Keratinocyte (primary cell): Measurements from ENCODE around the gene SRPK2. TPM values are rescaled to one million over a fixed set of nuclear protein-coding genes. Genes with fewer than 3 reads are reported as not detected.

ENCODE experiments used
- DNase-seq: peaks from one replicate; pipeline ENCODE4 v3.0.0-alpha.2; 2011; ENCODE audit warnings: low read depth, missing footprints, low spot score
- FAIRE-seq: peaks from 2 replicates; lab custom pipeline; 2011; peaks lifted over from hg19 to GRCh38; lab: Jason Lieb, UNC
- H2AFZ ChIP-seq: 2 replicates; pipeline ENCODE4 v1.6.0; 2012; ENCODE audit warnings: low read length, control low read depth, inconsistent platforms; ENCODE audit not compliant: control insufficient read depth
- H3K27ac ChIP-seq: 2 replicates; pipeline ENCODE4 v1.5.1; 2011; ENCODE audit warnings: low read length; ENCODE audit not compliant: control insufficient read depth, insufficient read depth
- H3K27me3 ChIP-seq: 3 replicates; pipeline ENCODE4 v1.6.0; 2011; ENCODE audit warnings: low read length; ENCODE audit not compliant: control insufficient read depth, insufficient read depth; ENCODE audit errors: extremely low read depth
- H3K36me3 ChIP-seq, 2 experiments: 2 replicates in 1 of 2; 3 replicates in 1 of 2; pipeline ENCODE4 v1.5.1; 2011; ENCODE audit warnings: low read length in 2 of 2, mild to moderate bottlenecking in 1 of 2; ENCODE audit not compliant: control insufficient read depth in 2 of 2, insufficient read depth in 2 of 2; ENCODE audit errors: extremely low read depth in 1 of 2
- H3K4me1 ChIP-seq: 3 replicates; pipeline ENCODE4 v1.5.1; 2011; ENCODE audit warnings: low read length; ENCODE audit not compliant: control insufficient read depth, insufficient read depth; ENCODE audit errors: extremely low read depth
- H3K4me2 ChIP-seq: 3 replicates; pipeline ENCODE4 v1.6.0; 2011; ENCODE audit warnings: low read depth, low read length; ENCODE audit not compliant: control insufficient read depth, insufficient read depth; ENCODE audit errors: extremely low read depth
- H3K4me3 ChIP-seq, 3 experiments: fragments of 200-600 bp in 1 of 3; sonication (generic) in 1 of 3; 2 replicates in 2 of 3; 3 replicates in 1 of 3; pipeline ENCODE4 v1.5.1; 2011 to 2016; ENCODE audit warnings: low read length in 3 of 3, mild to moderate bottlenecking in 3 of 3, control low read depth in 2 of 3, inconsistent platforms in 1 of 3, low read depth in 1 of 3, mixed read lengths in 1 of 3, mixed run types in 1 of 3, moderate library complexity in 1 of 3; ENCODE audit not compliant: control insufficient read depth in 2 of 3, insufficient read depth in 2 of 3; ENCODE audit errors: extremely low read depth in 1 of 3
- H3K79me2 ChIP-seq: 2 replicates; pipeline ENCODE4 v1.6.0; 2012; ENCODE audit warnings: low read length; ENCODE audit not compliant: control insufficient read depth, insufficient read depth
- H3K9ac ChIP-seq: 3 replicates; pipeline ENCODE4 v1.6.0; 2011; ENCODE audit warnings: low read length; ENCODE audit not compliant: control insufficient read depth, insufficient read depth; ENCODE audit errors: extremely low read depth
- H3K9me1 ChIP-seq: 3 replicates; pipeline ENCODE4 v1.6.0; 2011; ENCODE audit warnings: low read length; ENCODE audit not compliant: control insufficient read depth, insufficient read depth; ENCODE audit errors: extremely low read depth
- H3K9me3 ChIP-seq: 2 replicates; pipeline ENCODE4 v1.5.1; 2012; ENCODE audit warnings: low read depth, low read length; ENCODE audit not compliant: control insufficient read depth
- H4K20me1 ChIP-seq: 3 replicates; pipeline ENCODE4 v1.6.0; 2011; ENCODE audit warnings: low read length; ENCODE audit not compliant: control insufficient read depth, insufficient read depth; ENCODE audit errors: extremely low read depth
- CTCF ChIP-seq, 3 experiments: IDR thresholded peaks in 1 of 3; conservative IDR thresholded peaks in 1 of 3; optimal IDR thresholded peaks in 1 of 3; 2 replicates in 2 of 3; 3 replicates in 1 of 3; pipeline versions ENCODE3 to v1.5.1; 2011; ENCODE audit warnings: low read length in 3 of 3, mild to moderate bottlenecking in 3 of 3, moderate library complexity in 2 of 3, control low read depth in 1 of 3, inconsistent platforms in 1 of 3; ENCODE audit not compliant: insufficient read depth in 2 of 3; ENCODE audit errors: extremely low read depth in 1 of 3
- EZH2 ChIP-seq: IDR thresholded peaks from one replicate; pipeline ENCODE4 v1.6.1; 2012; ENCODE audit warnings: inconsistent platforms, mild to moderate bottlenecking, low read length, moderate library complexity
- dilution Hi-C: fragments of 300-500 bp; cut with MboI; formaldehyde crosslinking; loops from one replicate; pipeline ENCODE4 v1.7.0; 2020; ENCODE audit warnings: low sequenced_read_pairs; ENCODE audit not compliant: extremely low pct_ligation_motif_present
- polyA plus RNA-seq, 5 experiments: library from polyadenylated mRNA; depleted of rRNA in 3 of 5; stranded (reverse) in 3 of 5; stranded (forward) in 1 of 5; unstranded in 1 of 5; fragments of >200 nt; gene quantifications; 1 replicate in 1 of 5; 2 replicates in 3 of 5; 3 replicates in 1 of 5; pipeline versions ENCODE4 v1.2.1 to v1.2.3, GENCODE V29; 2011 to 2012; ENCODE audit warnings: missing spikeins in 2 of 5, low read depth in 1 of 5, low replicate concordance in 1 of 5

The SRPK2 gene
- polyA plus RNA-seq, 1 donor (not counting 4 experiments of a cell fraction or from before 2014, with no cell fraction given) = 40.2 TPM

GRCh38 chr7:105177026-105177425 is 211.7 kb downstream of the SRPK2 start:
- H3K4me2 ChIP-seq = no peak overlapping the region
- no peaks in the 10 kb centered on the region for H3K36me3 ChIP-seq
- peaks cover 58% of the 10 kb centered on the region for H3K79me2 ChIP-seq
- no peaks in the 10 kb centered on the region for H3K27me3 ChIP-seq
- H3K9me1 ChIP-seq = no peaks in the 10 kb centered on the region
- FAIRE-seq = no peak
- TF ChIP-seq CTCF (optimal IDR thresholded peaks at IDR 0.05 in 1 of 3, IDR thresholded peaks at IDR 0.05 in 1 of 3, conservative IDR thresholded peaks at IDR 0.05 in 1 of 3; ENCODE audit: extremely low read depth in 1 of 3, insufficient read depth in 2 of 3, low read length in 3 of 3) (no peak), EZH2 (no peak)
- peaks cover 8% of the 10 kb centered on the region for H3K4me1 ChIP-seq
- no peak overlapping the region for H2AFZ ChIP-seq
- dilution Hi-C loops = no loop called here
- H3K9ac ChIP-seq = no peak overlapping the region
- H3K9me3 ChIP-seq = no peaks in the 10 kb centered on the region
- no peak for DNase-seq
- no peaks in the 10 kb centered on the region for H4K20me1 ChIP-seq
- H3K4me3 ChIP-seq = no peak overlapping the region
- no peak overlapping the region for H3K27ac ChIP-seq

GRCh38 chr7:105173586-105173985 is 215.1 kb downstream of the SRPK2 start:
- Histone ChIP-seq H3K4me2 (no peak overlapping the region), H3K9me3 (no peaks in the 10 kb centered on the region), H3K27ac (no peak overlapping the region), H2AFZ (no peak overlapping the region), H3K9me1 (no peaks in the 10 kb centered on the region), H4K20me1 (no peaks in the 10 kb centered on the region), H3K4me3 (no peak overlapping the region), H3K27me3 (no peaks in the 10 kb centered on the region), H3K9ac (no peak overlapping the region), H3K79me2 (peaks cover 36% of the 10 kb centered on the region), H3K4me1 (peaks cover 4% of the 10 kb centered on the region), H3K36me3 (no peaks in the 10 kb centered on the region)
- dilution Hi-C loops = no loop called here
- DNase-seq (no peak), FAIRE-seq (no peak)
- TF ChIP-seq CTCF (optimal IDR thresholded peaks at IDR 0.05 in 1 of 3, IDR thresholded peaks at IDR 0.05 in 1 of 3, conservative IDR thresholded peaks at IDR 0.05 in 1 of 3; ENCODE audit: extremely low read depth in 1 of 3, insufficient read depth in 2 of 3, low read length in 3 of 3) (no peak), EZH2 (no peak)
